ENCODE measurements around the gene RAI14.

Gene RAI14

GRCh38 chr5:34738381-34738780, 82.3 kb downstream of the RAI14 start:
- TF ChIP-seq CTCF (IDR thresholded peaks at IDR 0.05; ENCODE audit: low read depth, low read length, missing control alignments), result no peak
- in situ Hi-C loops (cut with HindIII; ENCODE audit: low pct_ligation_motif_present, low sequenced_read_pairs), result no loop called here
- Histone ChIP-seq H3K4me3 (ENCODE audit: low read depth, low read length) (no peak overlapping the region), H3K27ac (no peak overlapping the region), H3K36me3 (replicated peaks) (peaks cover 18% of the 10 kb centered on the region), H3K27me3 (replicated peaks) (no peaks in the 10 kb centered on the region)
- no peak for DNase-seq

- DNase-seq, result no peak
- Histone ChIP-seq H3K27ac (no peak overlapping the region), H3K36me3 (replicated peaks) (peaks cover 13% of the 10 kb centered on the region), H3K27me3 (replicated peaks) (no peaks in the 10 kb centered on the region), H3K4me3 (ENCODE audit: low read depth, low read length) (no peak overlapping the region)
- in situ Hi-C loops (cut with HindIII; ENCODE audit: low pct_ligation_motif_present, low sequenced_read_pairs), result no loop called here
- TF ChIP-seq CTCF (IDR thresholded peaks at IDR 0.05; ENCODE audit: low read depth, low read length, missing control alignments), result no peak
These were observed 84.3 kb downstream of the RAI14 start for GRCh38 chr5:34740389-34740806.

GRCh38 chr5:34742061-34742460, 85.9 kb downstream of the RAI14 start:
- H3K27me3 ChIP-seq (replicated peaks), result no peaks in the 10 kb centered on the region
- in situ Hi-C loops (cut with HindIII; ENCODE audit: low pct_ligation_motif_present, low sequenced_read_pairs), result no loop called here
- no peak overlapping the region for H3K4me3 ChIP-seq (ENCODE audit: low read depth, low read length)
- no peak for DNase-seq
- H3K36me3 ChIP-seq (replicated peaks), result peaks cover 7% of the 10 kb centered on the region
- peak overlapping the region; percentile 92 for H3K27ac ChIP-seq
- TF ChIP-seq CTCF (IDR thresholded peaks at IDR 0.05; ENCODE audit: low read depth, low read length, missing control alignments), result no peak

DNA sequence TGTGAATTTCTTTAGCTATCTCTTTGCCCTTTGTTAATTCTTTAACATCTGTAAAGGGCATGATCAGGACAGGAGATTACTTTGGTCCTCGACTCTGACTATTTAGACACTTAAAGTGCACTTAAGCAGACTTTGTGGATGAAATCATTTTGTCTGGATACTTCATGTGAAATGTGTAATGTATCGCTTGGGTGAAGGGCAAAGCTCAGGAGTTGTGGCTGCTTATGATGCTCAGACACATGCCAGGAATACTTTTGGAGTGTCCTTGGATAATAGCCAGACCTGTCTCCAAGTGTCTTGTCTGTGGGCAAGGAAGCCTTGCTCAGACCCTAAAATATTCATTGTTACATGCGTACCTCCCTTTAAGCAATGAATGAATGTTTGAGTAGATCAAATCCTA, 87.8 kb downstream of the RAI14 start:
- DNase-seq, result peak; percentile 97
- in situ Hi-C loops (cut with HindIII; ENCODE audit: low pct_ligation_motif_present, low sequenced_read_pairs), result no loop called here

DNA sequence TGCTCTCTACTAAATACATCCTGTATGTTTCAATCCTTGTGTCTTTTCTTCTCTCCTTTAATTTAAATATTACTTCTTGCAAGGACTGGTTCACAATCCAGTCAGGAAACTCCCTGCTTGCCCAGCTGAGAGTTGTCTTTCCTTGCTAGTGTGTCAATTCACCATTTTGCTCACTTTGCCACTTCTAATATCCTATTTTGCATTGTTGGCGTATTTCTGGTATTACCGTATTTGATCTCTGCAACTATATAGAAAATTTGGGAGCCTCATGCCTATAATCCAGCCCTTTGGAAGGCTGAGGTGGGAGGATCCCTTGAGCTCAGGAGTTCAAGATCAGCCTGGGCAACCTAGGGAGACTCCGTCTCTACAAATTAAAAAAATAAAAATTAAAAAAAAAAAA, 92.3 kb downstream of the RAI14 start:
- Histone ChIP-seq H3K27ac (no peak overlapping the region), H3K36me3 (replicated peaks) (peaks cover 15% of the 10 kb centered on the region), H3K4me3 (ENCODE audit: low read depth, low read length) (no peak overlapping the region), H3K27me3 (replicated peaks) (no peaks in the 10 kb centered on the region)
- in situ Hi-C loops (cut with HindIII; ENCODE audit: low pct_ligation_motif_present, low sequenced_read_pairs), result no loop called here
- no peak for DNase-seq
- no peak for TF ChIP-seq CTCF (IDR thresholded peaks at IDR 0.05; ENCODE audit: low read depth, low read length, missing control alignments)

More for the DNA sequence above, 87.8 kb downstream of the RAI14 start:
- no peak for TF ChIP-seq CTCF (IDR thresholded peaks at IDR 0.05; ENCODE audit: low read depth, low read length, missing control alignments)
- H3K36me3 ChIP-seq (replicated peaks), result peaks cover 5% of the 10 kb centered on the region
- no peaks in the 10 kb centered on the region for H3K27me3 ChIP-seq (replicated peaks)
- peak overlapping the region; percentile 92 for H3K27ac ChIP-seq
- no peak overlapping the region for H3K4me3 ChIP-seq (ENCODE audit: low read depth, low read length)

DNA sequence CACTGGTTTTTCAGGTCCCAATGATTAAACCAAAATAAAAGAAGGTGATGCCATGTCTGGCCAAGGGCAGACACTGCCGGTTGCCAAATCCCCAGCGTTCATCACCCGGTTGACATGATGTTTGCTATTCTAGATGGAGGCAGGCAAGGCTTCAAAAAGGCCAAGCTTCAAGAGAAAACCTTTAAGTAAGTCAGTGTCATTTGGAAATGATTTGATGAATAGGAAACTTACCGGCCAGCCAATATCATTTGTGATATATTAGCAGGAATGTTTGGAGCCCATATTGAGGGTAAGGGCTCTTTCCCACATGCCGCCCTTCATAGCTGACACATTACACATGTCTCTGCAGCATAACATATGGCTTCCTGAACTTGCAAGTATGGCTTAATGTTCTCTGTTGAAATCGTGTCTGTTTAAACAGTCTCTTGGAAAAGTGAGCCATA, 93.3 kb downstream of the RAI14 start:
- no peak for TF ChIP-seq CTCF (IDR thresholded peaks at IDR 0.05; ENCODE audit: low read depth, low read length, missing control alignments)
- H3K27ac ChIP-seq, result peak overlapping the region; percentile 26
- in situ Hi-C loops (cut with HindIII; ENCODE audit: low pct_ligation_motif_present, low sequenced_read_pairs), result no loop called here

More for the DNA sequence above, 93.3 kb downstream of the RAI14 start:
- peak; percentile 32 for DNase-seq
- Histone ChIP-seq H3K27me3 (replicated peaks) (no peaks in the 10 kb centered on the region), H3K4me3 (ENCODE audit: low read depth, low read length) (no peak overlapping the region), H3K36me3 (replicated peaks) (peaks cover 14% of the 10 kb centered on the region)
